Measurements from ENCODE around the gene PIGU. TPM values are rescaled to one million over a fixed set of nuclear protein-coding genes. Genes with fewer than 3 reads are reported as not detected.

Gene PIGU
- total and polyA plus RNA-seq, 2 of the 13 experiments (the other 11 are each of a cell fraction or from before 2014, with no cell fraction given): 45.5 to 231 TPM

- 2% methylated on average over 14 of the region's 14 CpGs for WGBS (ENCODE audit: low lambda C conversion rate)
- no peaks in the 10 kb centered on the region for H3K9me3 ChIP-seq (ENCODE audit: low read length)
- peak overlapping the region; percentile 81 for H3K9ac ChIP-seq (ENCODE audit: insufficient read depth, low read depth, low read length)
- peak overlapping the region; percentile 93 for H3K4me2 ChIP-seq (ENCODE audit: low read depth, low read length)
- CTCF ChIA-PET (ENCODE audit: low intra/inter-chr PET ratio, low total read pairs): interaction anchor here (1.3 kb wide), 1 partner anchor 55 kb away, joined by 5 read pairs; no protein-coding TSS in a partner anchor
- H3K79me2 ChIP-seq (ENCODE audit: insufficient read depth, low read length): peaks cover 25% of the 10 kb centered on the region
- DNase-seq (ENCODE audit: low spot score): no peak
- peaks cover 0 to 4% of the 10 kb centered on the region in 2 experiments; a peak in 1 of 5 replicates for H3K27me3 ChIP-seq (ENCODE audit: control insufficient read depth in 1 of 2, insufficient read depth in 2 of 2, low read length in 2 of 2)
- no peak for ATAC-seq
- H3K27ac ChIP-seq (ENCODE audit: extremely low read length, insufficient read depth, low read length): peak overlapping the region; percentile 86
- in situ Hi-C loops (cut with HindIII; ENCODE audit: extremely low pct_ligation_motif_present, low pct_unique_long_range_greater_than_20kb): loop anchor here (5.0 kb wide), 1 partner anchor 54 kb away; no protein-coding TSS in a partner anchor
- POLR2A ChIA-PET: interaction anchor here (1.2 to 2.6 kb wide), 9 partner anchors 23 to 375 kb away, joined by 3 to 43 read pairs (median 6); partner anchors contain the start of genes DYNLRB1 and TP53INP2
- intact Hi-C loops (cut with micrococcal nuclease; ENCODE audit: unreplicated experiment): loop anchor here (1.0 kb wide), 1 partner anchor 28 kb away; the partner anchor contains the start of gene TP53INP2
- H2AFZ ChIP-seq (ENCODE audit: low read length): no peak overlapping the region
- peaks cover 29% of the 10 kb centered on the region for H3K4me1 ChIP-seq (ENCODE audit: insufficient read depth, low read length)
- H3K36me3 ChIP-seq (replicated peaks in 1 of 2; ENCODE audit: control insufficient read depth in 1 of 2, insufficient read depth in 2 of 2, low read length in 2 of 2): no peaks in the 10 kb centered on the region
- BruUV-seq (replicated peaks): TSS peak; percentile 82
- H3K4me3 ChIP-seq (replicated peaks in 1 of 3; ENCODE audit: insufficient read depth in 1 of 3, low read depth in 2 of 3, low read length in 3 of 3): peak overlapping the region; percentile 87 to 96 (median 89)
- FAIRE-seq: no peak
- H4K20me1 ChIP-seq (ENCODE audit: insufficient read depth, low read length): peaks cover 3% of the 10 kb centered on the region; the same call in 1 of the 2 replicates
- TF ChIP-seq HNF4G (IDR thresholded peaks at IDR 0.05; ENCODE audit: borderline replicate concordance, low read depth, low read length): peak; percentile 19; the same call in 1 of the 2 replicates
- TF ChIP-seq HNF4G (CRISPR knock-in tag; IDR thresholded peaks at IDR 0.05; ENCODE audit: borderline replicate concordance, low read depth): no peak
- TF ChIP-seq ZNF263 (CRISPR knock-in tag; IDR thresholded peaks at IDR 0.05): peak; percentile 97
- no peak for TF ChIP-seq MATR3 (CRISPR knock-in tag; IDR thresholded peaks at IDR 0.05)
- TF ChIP-seq, protein P1, sequence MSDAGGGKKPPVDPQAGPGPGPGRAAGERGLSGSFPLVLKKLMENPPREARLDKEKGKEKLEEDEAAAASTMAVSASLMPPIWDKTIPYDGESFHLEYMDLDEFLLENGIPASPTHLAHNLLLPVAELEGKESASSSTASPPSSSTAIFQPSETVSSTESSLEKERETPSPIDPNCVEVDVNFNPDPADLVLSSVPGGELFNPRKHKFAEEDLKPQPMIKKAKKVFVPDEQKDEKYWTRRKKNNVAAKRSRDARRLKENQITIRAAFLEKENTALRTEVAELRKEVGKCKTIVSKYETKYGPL (CRISPR knock-in tag; IDR thresholded peaks at IDR 0.05): 0 out of 2 replicates have a peak, but pooled peaks have one; percentile 46
- 0 out of 2 replicates have a peak, but pooled peaks have one; percentile 2 for TF ChIP-seq MTF2 (CRISPR knock-in tag; IDR thresholded peaks at IDR 0.05; ENCODE audit: borderline replicate concordance)
- 0 out of 2 replicates have a peak, but pooled peaks have one; percentile 59 for TF ChIP-seq ZSCAN5A (CRISPR knock-in tag; IDR thresholded peaks at IDR 0.05; ENCODE audit: borderline replicate concordance)
- 0 out of 2 replicates have a peak, but pooled peaks have one; percentile 32 for TF ChIP-seq ZC3H4 (CRISPR knock-in tag; IDR thresholded peaks at IDR 0.05; ENCODE audit: borderline replicate concordance)
- TF ChIP-seq MED1 (CRISPR knock-in tag; IDR thresholded peaks at IDR 0.05): 0 out of 2 replicates have a peak, but pooled peaks have one; percentile 30
- TF ChIP-seq ZNF318 (CRISPR knock-in tag; IDR thresholded peaks at IDR 0.05): no peak
- 0 out of 2 replicates have a peak, but pooled peaks have one; percentile 41 for TF ChIP-seq CREB3 (CRISPR knock-in tag; IDR thresholded peaks at IDR 0.05)
Observed at GRCh38 chr20:34675993-34676641, 775 bp downstream of the PIGU start.
